GM10266 (cell line): ENCODE data around the gene DMD.

Source experiments
- DNase-seq: peaks from one replicate; pipeline ENCODE4 v3.0.0; 2012; ENCODE audit errors: extremely low spot score
- TF ChIP-seq, protein P1 (sequence below): IDR thresholded peaks from 2 replicates; pipeline ENCODE4 v1.5.1; 2012; ENCODE audit warnings: mild to moderate bottlenecking, low read depth; ENCODE audit not compliant: control insufficient read depth, insufficient read depth; ENCODE audit errors: missing control alignments

The DMD gene

GRCh38 chrX:32995427-32995826 is 215.9 kb downstream of the DMD start:
- no peak for DNase-seq
- TF ChIP-seq, protein P1, sequence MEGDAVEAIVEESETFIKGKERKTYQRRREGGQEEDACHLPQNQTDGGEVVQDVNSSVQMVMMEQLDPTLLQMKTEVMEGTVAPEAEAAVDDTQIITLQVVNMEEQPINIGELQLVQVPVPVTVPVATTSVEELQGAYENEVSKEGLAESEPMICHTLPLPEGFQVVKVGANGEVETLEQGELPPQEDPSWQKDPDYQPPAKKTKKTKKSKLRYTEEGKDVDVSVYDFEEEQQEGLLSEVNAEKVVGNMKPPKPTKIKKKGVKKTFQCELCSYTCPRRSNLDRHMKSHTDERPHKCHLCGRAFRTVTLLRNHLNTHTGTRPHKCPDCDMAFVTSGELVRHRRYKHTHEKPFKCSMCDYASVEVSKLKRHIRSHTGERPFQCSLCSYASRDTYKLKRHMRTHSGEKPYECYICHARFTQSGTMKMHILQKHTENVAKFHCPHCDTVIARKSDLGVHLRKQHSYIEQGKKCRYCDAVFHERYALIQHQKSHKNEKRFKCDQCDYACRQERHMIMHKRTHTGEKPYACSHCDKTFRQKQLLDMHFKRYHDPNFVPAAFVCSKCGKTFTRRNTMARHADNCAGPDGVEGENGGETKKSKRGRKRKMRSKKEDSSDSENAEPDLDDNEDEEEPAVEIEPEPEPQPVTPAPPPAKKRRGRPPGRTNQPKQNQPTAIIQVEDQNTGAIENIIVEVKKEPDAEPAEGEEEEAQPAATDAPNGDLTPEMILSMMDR, result no peak

GRCh38 chrX:32987142-32987541 is 224.2 kb downstream of the DMD start:
- DNase-seq, result no peak
- TF ChIP-seq, protein P1, result no peak

DNA sequence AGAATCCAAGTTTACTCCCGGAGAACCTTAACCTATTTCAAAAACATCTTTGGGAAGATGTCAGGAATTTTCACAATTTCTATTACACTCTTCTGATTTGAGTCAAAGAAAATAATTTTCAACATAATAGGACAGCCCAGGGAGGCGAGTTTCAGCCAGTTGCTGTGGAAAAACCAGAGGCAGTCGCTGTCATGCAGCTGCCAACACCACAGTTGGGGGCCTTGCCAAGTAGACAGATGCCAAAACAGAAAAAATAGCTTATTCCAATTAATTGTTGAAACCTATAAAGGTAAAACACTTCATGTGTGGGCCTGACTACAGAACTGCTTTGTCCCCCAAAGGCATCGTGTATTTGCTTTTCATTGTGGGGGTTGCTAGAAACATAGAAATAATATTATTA is 225.8 kb downstream of the DMD start:
- no peak for DNase-seq

DNA sequence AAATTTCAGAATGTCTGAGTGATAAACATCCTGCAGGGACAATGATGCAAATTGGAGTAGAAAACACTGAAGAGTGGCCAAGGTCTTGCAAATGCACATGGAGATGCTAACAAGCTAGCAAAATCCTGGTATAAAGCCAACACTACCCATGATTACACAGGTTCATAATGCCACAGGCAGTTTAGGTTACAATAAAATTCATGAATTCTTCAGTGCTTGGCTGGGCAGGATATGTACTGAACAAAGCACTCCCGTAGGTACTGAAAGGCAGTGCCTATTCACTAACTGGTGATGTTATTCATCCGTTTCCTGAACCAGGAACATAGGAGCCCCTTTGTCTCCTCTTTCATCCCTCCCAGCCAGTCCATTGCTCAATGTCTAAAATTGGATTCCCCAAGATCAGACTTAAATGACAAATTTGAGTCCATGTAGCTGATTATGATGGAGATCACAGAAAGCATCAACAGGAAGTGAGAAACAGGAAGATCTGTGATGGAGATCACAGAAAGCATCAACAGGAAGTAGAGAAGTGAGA is 244.5 kb downstream of the DMD start:
- TF ChIP-seq, protein P1, result no peak
- no peak for DNase-seq

More for the DNA sequence above, 225.8 kb downstream of the DMD start:
- TF ChIP-seq, protein P1, result no peak

- TF ChIP-seq, protein P1, result no peak
- no peak for DNase-seq
These were observed 257.2 kb downstream of the DMD start for GRCh38 chrX:32954125-32954524.

DNA sequence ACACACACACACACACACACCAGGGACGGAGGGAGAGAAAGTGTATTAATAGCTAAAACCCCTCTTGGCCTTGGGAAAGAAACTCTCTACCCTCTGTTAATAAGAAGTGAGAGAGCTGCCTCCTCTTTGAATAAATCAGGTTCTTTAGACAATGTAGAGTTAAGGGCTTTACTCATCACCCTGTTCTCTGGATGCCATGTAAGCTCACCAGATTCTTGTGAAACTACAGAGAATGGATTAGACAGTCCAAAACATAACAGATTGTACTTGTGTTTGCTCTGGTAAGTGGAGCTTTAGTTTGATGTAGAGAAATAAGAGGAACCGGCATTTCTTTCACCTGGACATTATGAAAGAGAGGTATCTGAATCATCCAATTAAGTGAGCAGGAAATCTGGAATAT is 263.2 kb downstream of the DMD start:
- no peak for DNase-seq

DNA sequence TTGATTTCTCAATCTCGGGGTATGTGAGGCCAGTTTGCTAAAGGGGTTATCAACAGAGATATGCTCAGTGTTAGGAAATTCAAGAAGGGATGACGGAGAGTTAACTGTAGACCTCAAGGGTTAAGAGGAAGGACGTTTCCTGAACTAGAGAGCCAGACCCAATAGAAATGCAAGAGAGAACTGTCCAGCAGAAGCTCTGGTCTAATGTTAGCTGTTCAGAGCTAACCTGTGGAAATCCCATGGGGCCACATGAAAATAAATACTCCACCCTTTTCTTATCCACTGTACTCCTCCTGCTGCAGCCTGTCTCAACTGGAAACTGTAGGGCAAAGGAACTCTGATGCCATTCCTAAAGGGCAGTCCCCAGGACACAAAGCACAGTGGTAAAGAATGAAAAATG is 274.3 kb downstream of the DMD start:
- no peak for DNase-seq
- TF ChIP-seq, protein P1, result no peak

More for the DNA sequence above, 263.2 kb downstream of the DMD start:
- TF ChIP-seq, protein P1, result no peak
